H7 (cell line): ENCODE results near the gene CHRNE. TPM values are rescaled to one million over a fixed set of nuclear protein-coding genes. Genes with fewer than 3 reads are reported as not detected.

Experiments used
- DNase-seq: peaks from one replicate; pipeline ENCODE4 v3.0.0; 2012
- H3K27me3 ChIP-seq: 2 replicates; pipeline ENCODE4 v1.6.0; 2011; ENCODE audit warnings: mild to moderate bottlenecking, low read length; ENCODE audit not compliant: control insufficient read depth, insufficient read depth
- H3K36me3 ChIP-seq: replicated peaks from 2 replicates; pipeline ENCODE4 v1.5.1; 2011; ENCODE audit warnings: low read length; ENCODE audit not compliant: control insufficient read depth, insufficient read depth
- H3K4me3 ChIP-seq: 2 replicates; pipeline ENCODE4 v1.5.1; 2011; ENCODE audit warnings: low read depth, mild to moderate bottlenecking, control low read depth, low read length, moderate library complexity; ENCODE audit not compliant: insufficient read depth
- total RNA-seq: library from RNA; depleted of rRNA; stranded (reverse); fragments of >200 nt; shearing (Covaris generic); gene quantifications from 2 replicates; pipeline ENCODE4 v1.2.3, GENCODE V29; 2014; rRNA removed

Gene CHRNE
- total RNA-seq, 1 experiment from 2014 or later = 0.69 TPM

DNA sequence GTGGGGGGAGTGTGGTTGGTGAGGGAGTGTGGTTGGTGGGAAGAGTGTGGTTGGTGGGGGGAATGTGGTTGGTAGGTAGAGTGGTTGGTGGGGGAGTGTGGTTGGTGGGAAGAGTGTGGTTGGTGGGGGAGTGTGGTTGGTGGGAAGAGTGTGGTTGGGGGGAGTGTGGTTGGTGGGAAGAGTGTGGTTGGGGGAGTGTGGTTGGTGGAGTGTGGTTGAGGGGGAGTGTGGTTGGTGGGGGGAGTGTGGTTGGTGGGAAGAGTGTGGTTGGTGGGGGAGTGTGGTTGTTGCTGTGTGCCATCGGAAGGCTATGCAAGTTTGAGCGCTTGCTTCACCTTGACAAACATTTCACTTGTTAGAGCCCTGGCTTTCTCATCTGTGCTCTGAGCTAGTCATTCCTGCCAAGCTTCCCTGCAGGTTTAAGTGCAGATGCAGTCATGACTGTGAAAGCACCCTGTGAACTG lies 49.7 kb downstream of the CHRNE start:
- Histone ChIP-seq H3K36me3 (no peaks in the 10 kb centered on the region), H3K27me3 (no peaks in the 10 kb centered on the region), H3K4me3 (no peak overlapping the region)
- DNase-seq = no peak

DNA sequence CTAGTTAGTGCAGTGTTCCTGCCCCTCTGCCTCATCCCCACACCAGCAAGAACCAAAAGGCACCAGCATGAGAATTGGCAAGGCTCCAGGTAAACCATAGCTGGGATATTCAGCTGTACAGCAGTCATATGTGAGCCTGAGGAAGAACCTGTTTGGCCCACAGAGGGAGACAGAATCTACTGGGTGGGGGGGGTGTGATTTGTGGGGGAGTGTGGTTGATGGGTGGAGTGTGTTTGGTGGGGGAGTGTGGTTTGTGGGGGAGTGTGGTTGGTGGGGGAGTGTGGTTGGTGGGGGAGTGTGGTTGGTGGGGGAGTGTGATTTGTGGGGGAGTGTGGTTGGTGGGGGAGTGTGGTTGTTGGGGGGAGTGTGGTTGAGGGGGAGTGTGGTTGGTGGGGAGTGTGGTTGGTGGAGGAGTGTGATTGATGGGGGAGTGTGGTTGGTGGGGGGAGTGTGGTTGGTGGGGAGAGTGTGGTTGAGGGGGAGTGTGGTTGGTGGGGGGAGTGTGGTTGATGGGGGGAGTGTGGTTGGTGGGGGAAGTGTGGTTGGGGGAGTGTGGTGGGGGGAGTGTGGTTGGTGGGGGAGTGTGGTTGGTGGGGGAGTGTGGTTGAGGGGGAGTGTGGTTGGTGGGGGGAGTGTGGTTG lies 50.2 kb downstream of the CHRNE start:
- no peaks in the 10 kb centered on the region for H3K27me3 ChIP-seq
- no peak overlapping the region for H3K4me3 ChIP-seq
- H3K36me3 ChIP-seq = no peaks in the 10 kb centered on the region
- no peak for DNase-seq

DNA sequence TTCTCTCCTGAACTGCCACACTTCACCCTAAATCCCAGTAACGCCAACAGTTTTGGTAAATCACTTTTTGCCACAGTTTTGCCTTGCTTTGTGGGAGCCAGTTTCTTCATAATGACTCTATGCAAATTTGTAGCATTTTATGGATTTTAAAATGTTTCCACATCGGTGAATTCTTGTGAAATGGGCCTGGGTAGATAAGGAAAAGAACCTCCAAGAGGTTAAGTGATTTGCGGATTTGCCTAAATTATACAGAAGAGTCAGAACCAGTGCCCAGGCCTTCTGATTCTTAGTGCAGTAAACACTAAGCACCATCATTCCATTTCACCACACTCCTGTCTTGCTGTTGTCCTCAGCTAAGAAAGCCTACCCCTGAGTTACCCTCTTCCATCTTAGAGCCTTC lies 51.8 kb downstream of the CHRNE start:
- Histone ChIP-seq H3K27me3 (no peaks in the 10 kb centered on the region), H3K4me3 (no peak overlapping the region), H3K36me3 (no peaks in the 10 kb centered on the region)
- no peak for DNase-seq

DNA sequence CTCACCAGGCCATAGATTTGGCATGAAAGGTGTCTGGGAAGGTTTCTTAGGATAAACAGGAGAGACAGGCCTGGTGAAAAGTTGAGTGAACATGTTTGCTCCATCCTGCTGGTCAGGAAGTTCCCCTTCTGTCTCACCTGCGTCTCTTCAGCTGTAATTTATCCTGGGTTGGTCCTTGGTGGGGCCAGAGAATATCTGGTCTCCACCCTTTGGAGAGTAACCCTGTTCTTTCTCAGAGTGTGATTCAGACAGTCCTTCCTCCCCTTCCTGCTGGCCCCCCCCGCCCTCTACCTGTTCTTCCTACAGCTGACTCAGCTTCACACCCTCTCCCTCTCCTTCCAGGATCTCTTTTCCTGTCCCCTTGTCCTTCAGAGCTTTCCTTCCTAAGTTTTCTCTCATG lies 52.7 kb downstream of the CHRNE start:
- no peak for DNase-seq
- H3K27me3 ChIP-seq = no peaks in the 10 kb centered on the region
- no peaks in the 10 kb centered on the region for H3K36me3 ChIP-seq
- no peak overlapping the region for H3K4me3 ChIP-seq

DNA sequence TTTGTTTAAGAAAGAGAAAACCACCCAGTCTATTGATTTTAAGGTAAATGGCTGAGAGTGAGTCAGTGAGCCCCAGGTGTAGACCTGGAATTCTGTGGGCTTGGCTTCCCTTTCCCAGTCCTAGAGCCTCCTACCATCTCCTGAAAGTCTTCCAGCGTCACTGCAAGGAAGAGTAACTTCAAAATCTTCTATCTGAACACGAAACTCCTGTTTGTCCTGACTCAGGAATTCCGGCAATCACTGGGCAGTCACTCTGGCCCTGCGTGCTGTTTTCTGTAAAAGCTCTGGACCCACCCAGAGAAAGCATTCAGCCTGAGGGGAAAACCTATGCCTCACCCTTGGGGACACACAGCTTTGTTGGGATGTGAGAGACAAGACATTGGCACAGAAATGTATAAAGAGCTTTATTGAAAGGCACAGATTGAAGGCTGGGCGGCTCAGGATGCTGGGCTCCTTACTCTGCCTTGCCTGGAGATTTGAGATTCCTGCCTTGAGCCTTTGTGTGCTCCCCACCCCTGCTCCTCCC lies 53.8 kb downstream of the CHRNE start:
- no peaks in the 10 kb centered on the region for H3K36me3 ChIP-seq
- H3K4me3 ChIP-seq = no peak overlapping the region
- H3K27me3 ChIP-seq = no peaks in the 10 kb centered on the region
- peak; percentile 69 for DNase-seq

Other genes starting within 250 kb of the CHRNE start
- 73.8 and 77.2 TPM in 2 replicates for gene PELP1, start 199.0 kb downstream of the CHRNE start, total RNA-seq
- gene ARRB2, start 192.5 kb downstream of the CHRNE start, total RNA-seq = 28.5 and 40.2 TPM in 2 replicates
- 24.8 and 27.9 TPM in 2 replicates for gene MED11, start 171.7 kb downstream of the CHRNE start, total RNA-seq
- gene ZMYND15, start 163.3 kb downstream of the CHRNE start, total RNA-seq = 0.17 TPM in 1 of 2 replicates, not detected in the other
- 0.42 and 2.0 TPM in 2 replicates for gene CXCL16, start 163.2 kb downstream of the CHRNE start, total RNA-seq
- gene TM4SF5, start 131.2 kb downstream of the CHRNE start, total RNA-seq = not detected in 2 replicates
- gene VMO1, start 116.7 kb downstream of the CHRNE start, total RNA-seq = not detected in 2 replicates
- not detected in 2 replicates for gene GLTPD2, start 114.1 kb downstream of the CHRNE start, total RNA-seq
- 348 and 395 TPM in 2 replicates for gene PSMB6, start 106.9 kb downstream of the CHRNE start, total RNA-seq
- gene PLD2, start 95.9 kb downstream of the CHRNE start, total RNA-seq = 36.5 and 42.6 TPM in 2 replicates
- 42.4 and 58.2 TPM in 2 replicates for gene MINK1, start 69.8 kb downstream of the CHRNE start, total RNA-seq
- 7.6 and 7.8 TPM in 2 replicates for gene C17orf107, start 3.6 kb downstream of the CHRNE start, total RNA-seq
- not detected in 2 replicates for gene GP1BA, start 29.2 kb upstream of the CHRNE start, total RNA-seq
- gene SLC25A11, start 36.9 kb upstream of the CHRNE start, total RNA-seq = 143 and 169 TPM in 2 replicates
- 67.0 and 87.6 TPM in 2 replicates for gene RNF167, start 37.2 kb upstream of the CHRNE start, total RNA-seq
- 1,296 and 1,480 TPM in 2 replicates for gene PFN1, start 45.4 kb upstream of the CHRNE start, total RNA-seq
- gene ENO3, start 48.0 kb upstream of the CHRNE start, total RNA-seq = 24.2 and 25.7 TPM in 2 replicates
- gene SPAG7, start 64.7 kb upstream of the CHRNE start, total RNA-seq = 103 and 105 TPM in 2 replicates
- gene CAMTA2, start 84.6 kb upstream of the CHRNE start, total RNA-seq = 1.6 and 3.8 TPM in 2 replicates
- 0.42 and 0.63 TPM in 2 replicates for gene INCA1, start 94.4 kb upstream of the CHRNE start, total RNA-seq
- 46.2 and 48.8 TPM in 2 replicates for gene KIF1C, start 94.9 kb upstream of the CHRNE start, total RNA-seq
- gene SLC52A1, start 132.3 kb upstream of the CHRNE start, total RNA-seq = 0.10 TPM in 1 of 2 replicates, not detected in the other
- gene ZFP3, start 175.4 kb upstream of the CHRNE start, total RNA-seq = 0.21 and 0.96 TPM in 2 replicates
- gene ZNF232, start 208.8 kb upstream of the CHRNE start, total RNA-seq = 20.1 and 24.8 TPM in 2 replicates
- gene USP6, start 212.9 kb upstream of the CHRNE start, total RNA-seq = 0.03 TPM in 1 of 2 replicates, not detected in the other